K562 (cell line): ENCODE measurements around the gene DNAH5. TPM values are rescaled to one million over a fixed set of nuclear protein-coding genes. Genes with fewer than 3 reads are reported as not detected.

Source experiments
- ATAC-seq: fragments of 200-7000 bp; cut with Tn5 transposase; 3 replicates; pipeline ENCODE4 v1.9.1; 2020; ENCODE audit warnings: moderate library complexity
- BruUV-seq: library from RNA; stranded (reverse); fragments of 400-500 nt; replicated peaks from 2 replicates; lab custom pipeline; 2021; lab: Mats Ljungman, UMichigan
- CTCF ChIA-PET: fragments of 300-600 bp; formaldehyde crosslinking; extraction: SDS; loops from one replicate; lab custom pipeline; 2021; ENCODE audit warnings: low intra/inter-chr PET ratio; lab: Yijun Ruan, JAX
- POLR2A ChIA-PET: fragments of 300-600, 350-650 bp; sonication (Branson Sonifier 250); formaldehyde crosslinking; extraction: SDS; loops from one replicate; lab custom pipeline; 2021; ENCODE audit warnings: antibody characterized with exemption, inconsistent platforms; lab: Yijun Ruan, JAX
- DNase-seq, 4 experiments: peaks; one replicate each; pipeline versions ENCODE4 v3.0.0 to v3.0.0-alpha.2; 2011 to 2018; ENCODE audit warnings: low spot score in 3 of 4, mixed read lengths in 3 of 4; ENCODE audit errors: extremely low read depth in 1 of 4
- FAIRE-seq: peaks from 2 replicates; lab custom pipeline; 2011; peaks lifted over from hg19 to GRCh38; lab: Jason Lieb, UNC
- H2AFZ ChIP-seq: 2 replicates; pipeline ENCODE4 v1.6.0; 2011; ENCODE audit warnings: low read depth, low read length, control low read depth, inconsistent platforms
- H3K27ac ChIP-seq: fragments of 200-600 bp; 3 replicates; pipeline ENCODE4 v1.8.0; 2011; ENCODE audit warnings: low read depth, mild to moderate bottlenecking, control low read depth, inconsistent platforms, low read length, moderate library complexity, mixed read lengths; ENCODE audit errors: extremely low read depth
- H3K27me3 ChIP-seq, 2 experiments: fragments of 300-600 bp in 1 of 2; 2 replicates in 1 of 2; 3 replicates in 1 of 2; pipeline versions ENCODE4 v1.6.0 to v1.8.0; 2011; ENCODE audit warnings: inconsistent platforms in 2 of 2, low read length in 2 of 2, mild to moderate bottlenecking in 1 of 2, mixed read lengths in 1 of 2, moderate library complexity in 1 of 2; ENCODE audit not compliant: control insufficient read depth in 2 of 2, insufficient read depth in 2 of 2
- H3K36me3 ChIP-seq: fragments of 300-600 bp; 3 replicates; pipeline ENCODE4 v1.8.0; 2011; ENCODE audit warnings: mild to moderate bottlenecking, low read length, inconsistent platforms; ENCODE audit not compliant: control insufficient read depth, insufficient read depth
- H3K4me1 ChIP-seq, 2 experiments: fragments of 200-600 bp in 1 of 2; replicated peaks in 1 of 2; 2 replicates in 1 of 2; 3 replicates in 1 of 2; pipeline versions ENCODE4 v1.5.1 to v1.8.0; 2011; ENCODE audit warnings: inconsistent platforms in 2 of 2, low read length in 2 of 2, mild to moderate bottlenecking in 1 of 2, mixed read lengths in 1 of 2, moderate library complexity in 1 of 2; ENCODE audit not compliant: control insufficient read depth in 2 of 2, insufficient read depth in 2 of 2
- H3K4me2 ChIP-seq: 2 replicates; pipeline ENCODE4 v1.6.1; 2011; ENCODE audit warnings: low read length, control low read depth, inconsistent platforms, mixed read lengths; ENCODE audit not compliant: insufficient read depth
- H3K4me3 ChIP-seq: fragments of 200-600 bp; sonication (generic), shearing (Covaris generic); 2 replicates; pipeline ENCODE4 v1.5.1; 2016; ENCODE audit warnings: control low read depth, inconsistent platforms
- H3K79me2 ChIP-seq: fragments of 200-600 bp; 3 replicates; pipeline ENCODE4 v1.8.0; 2011; ENCODE audit warnings: low read length, inconsistent platforms; ENCODE audit not compliant: control insufficient read depth, insufficient read depth
- H3K9ac ChIP-seq, 2 experiments: 2 replicates each; pipeline versions ENCODE4 v1.6.0 to v1.6.1; 2011; ENCODE audit warnings: low read depth in 2 of 2, low read length in 2 of 2, control low read depth in 1 of 2, inconsistent platforms in 1 of 2, mild to moderate bottlenecking in 1 of 2, mixed read lengths in 1 of 2; ENCODE audit not compliant: insufficient read depth in 1 of 2
- H3K9me1 ChIP-seq: one replicate; pipeline ENCODE4 v1.6.0; 2011; ENCODE audit warnings: inconsistent platforms, mild to moderate bottlenecking, low read length, moderate library complexity; ENCODE audit not compliant: control insufficient read depth, insufficient read depth
- H3K9me3 ChIP-seq: replicated peaks from 2 replicates; pipeline ENCODE4 v1.5.1; 2011; ENCODE audit warnings: low read depth, low read length, inconsistent platforms; ENCODE audit not compliant: control insufficient read depth, insufficient read depth
- H4K20me1 ChIP-seq: replicated peaks from 2 replicates; pipeline ENCODE4 v1.6.1; 2011; ENCODE audit warnings: low read length, inconsistent platforms, mixed read lengths; ENCODE audit not compliant: control insufficient read depth, insufficient read depth
- FOXP4 ChIP-seq: sonication (generic); formaldehyde crosslinking; IDR thresholded peaks from 2 replicates; pipeline ENCODE4 v1.8.0; 2022; ENCODE audit warnings: mild to moderate bottlenecking, missing genetic modification reagents, borderline replicate concordance
- MCM5 ChIP-seq: fragments of 450-650 bp; IDR thresholded peaks from 2 replicates; pipeline ENCODE4 v1.6.1; 2016; ENCODE audit warnings: low read depth
- MLLT1 ChIP-seq, 2 experiments: fragments of 450-650 bp; IDR thresholded peaks; 2 replicates each; pipeline ENCODE4 v1.6.1; 2016
- MYC ChIP-seq, 2 experiments: fragments of 250-450 bp in 1 of 2; sonication (Bioruptor Pico) in 1 of 2; IDR thresholded peaks; 2 replicates each; pipeline versions ENCODE4 v1.5.1 to v1.6.1; 2012 to 2021; ENCODE audit warnings: low read depth in 2 of 2, borderline replicate concordance in 1 of 2, improper control_type of control experiment in 1 of 2, low read length in 1 of 2, mild to moderate bottlenecking in 1 of 2, moderate library complexity in 1 of 2
- NUFIP1 ChIP-seq: fragments of 450-650 bp; IDR thresholded peaks from 2 replicates; pipeline ENCODE4 v1.6.1; 2018; ENCODE audit not compliant: partially characterized antibody
- PHB ChIP-seq: fragments of 250-450 bp; sonication (Bioruptor Pico); IDR thresholded peaks from 2 replicates; pipeline ENCODE4 v1.5.0; 2021
- RERE ChIP-seq: sonication (generic); formaldehyde crosslinking; IDR thresholded peaks from 2 replicates; pipeline ENCODE4 v1.8.0; 2023; ENCODE audit warnings: missing genetic modification reagents, mild to moderate bottlenecking, borderline replicate concordance
- SRSF3 ChIP-seq: fragments of 200-400 bp; formaldehyde crosslinking; IDR thresholded peaks from 2 replicates; pipeline ENCODE4 v1.6.1; 2016; ENCODE audit warnings: mild to moderate bottlenecking, low read length, moderate library complexity; ENCODE audit not compliant: insufficient read depth
- ZFP1 ChIP-seq: fragments of 450-650 bp; formaldehyde crosslinking; IDR thresholded peaks from 2 replicates; pipeline ENCODE4 v1.4.0; 2020; ENCODE audit warnings: mild to moderate bottlenecking, mixed read lengths
- ZNF3 ChIP-seq: fragments of 250-450 bp; sonication (Bioruptor Pico); IDR thresholded peaks from 2 replicates; pipeline ENCODE4 v1.5.0; 2021; ENCODE audit warnings: mild to moderate bottlenecking, moderate library complexity
- ZNF449 ChIP-seq: fragments of 250-450 bp; sonication (Bioruptor Pico); IDR thresholded peaks from 2 replicates; pipeline ENCODE4 v1.8.0; 2022; ENCODE audit warnings: moderate library complexity, mild to moderate bottlenecking, inconsistent platforms
- WGBS: fragments of 100-300 bp; shearing (Covaris generic); methylation state at CpG from one replicate; pipeline ENCODE4 v1.1.6; 2016; ENCODE audit warnings: low coverage, mixed read lengths; ENCODE audit not compliant: insufficient coverage; ENCODE audit errors: missing lambda C conversion rate; 5-methylcytosine and 5-hydroxymethylcytosine counted together
- in situ Hi-C: fragments of 300-500 bp; cut with MboI; formaldehyde crosslinking; loops from 4 replicates; pipeline ENCODE4 v1.15.0; 2018; ENCODE audit warnings: inconsistent platforms, mixed read lengths
- intact Hi-C: fragments of 100-400 bp; cut with micrococcal nuclease; formaldehyde crosslinking; loops from 2 replicates; pipeline ENCODE4 v1.14.2; 2022
- polyA plus RNA-seq, 8 experiments: library from polyadenylated mRNA; depleted of rRNA in 4 of 8; stranded (reverse) in 5 of 8; unstranded in 3 of 8; fragments of >200 nt; fragmentation: Nextera tagmentation in 2 of 8; fragmentation: Illumina TruSeq in 1 of 8; extraction: Ambion mirVana in 2 of 8; extraction: Trizol in 1 of 8; gene quantifications; 2 replicates each; pipeline versions ENCODE4 v1.2.1 to v1.2.3, GENCODE V29; 2011 to 2014; ENCODE audit warnings: inconsistent platforms in 1 of 8, missing spikeins in 1 of 8
- total RNA-seq, 7 experiments: library from RNA; depleted of rRNA in 6 of 7; stranded (reverse); fragments of >200 nt in 6 of 7; fragmentation: Illumina TruSeq in 2 of 7; extraction: Trizol in 2 of 7; gene quantifications; 2 replicates each; pipeline versions ENCODE4 v1.2.1 to v1.2.3, GENCODE V29; 2011 to 2021; ENCODE audit warnings: low replicate concordance in 1 of 7

The DNAH5 gene
- total and polyA plus RNA-seq, 9 of the 15 experiments (the other 6 are each of a cell fraction or from before 2014, with no cell fraction given), result 0.03 TPM; not detected in 8

- FAIRE-seq, result no peak
- H3K4me2 ChIP-seq, result no peak overlapping the region
- H2AFZ ChIP-seq, result no peak overlapping the region
- no peak for DNase-seq
- H3K27me3 ChIP-seq, result no peaks in the 10 kb centered on the region
- H3K9ac ChIP-seq, result no peak overlapping the region
- no peaks in the 10 kb centered on the region for H3K36me3 ChIP-seq
- no peaks in the 10 kb centered on the region for H3K79me2 ChIP-seq
- ChIA-PET CTCF (no interaction called here), POLR2A (no interaction called here)
- no peaks in the 10 kb centered on the region for H3K9me3 ChIP-seq
- intact Hi-C loops, result no loop called here
- H4K20me1 ChIP-seq, result no peaks in the 10 kb centered on the region
- BruUV-seq, result no TSS peak
- no peak overlapping the region for H3K4me3 ChIP-seq
- 0 out of 5 replicates have a peak, but pooled peaks cover 0 to 2% of the 10 kb centered on the region in 2 experiments for H3K4me1 ChIP-seq
- H3K27ac ChIP-seq, result no peak overlapping the region
- no peak for ATAC-seq
- no peaks in the 10 kb centered on the region for H3K9me1 ChIP-seq
- in situ Hi-C loops, result no loop called here
- 0% methylated on average over 1 of the region's 1 CpG for WGBS
- no peak for TF ChIP-seq FOXP4 (CRISPR knock-in tag)
- TF ChIP-seq SRSF3, result no peak
- TF ChIP-seq ZNF449 (CRISPR knock-in tag), result no peak
- no peak for TF ChIP-seq ZNF3 (CRISPR knock-in tag)
- no peak for TF ChIP-seq MLLT1 (IDR thresholded peaks at IDR 0.05)
- TF ChIP-seq MCM5, result no peak
- TF ChIP-seq RERE (CRISPR knock-in tag), result no peak
- TF ChIP-seq ZFP1 (CRISPR knock-in tag), result no peak
- no peak for TF ChIP-seq MYC (IDR thresholded peaks at IDR 0.05; ENCODE audit: low read depth, low read length)
- TF ChIP-seq MYC (CRISPR knock-in tag; IDR thresholded peaks at IDR 0.05; ENCODE audit: borderline replicate concordance, low read depth), result no peak
- TF ChIP-seq PHB (CRISPR knock-in tag), result no peak
- TF ChIP-seq NUFIP1, result no peak
Measured at GRCh38 chr5:13814301-13814700, 130.2 kb downstream of the DNAH5 start.
